Measurements from ENCODE around the gene AKAP7.

AKAP7 gene

DNA sequence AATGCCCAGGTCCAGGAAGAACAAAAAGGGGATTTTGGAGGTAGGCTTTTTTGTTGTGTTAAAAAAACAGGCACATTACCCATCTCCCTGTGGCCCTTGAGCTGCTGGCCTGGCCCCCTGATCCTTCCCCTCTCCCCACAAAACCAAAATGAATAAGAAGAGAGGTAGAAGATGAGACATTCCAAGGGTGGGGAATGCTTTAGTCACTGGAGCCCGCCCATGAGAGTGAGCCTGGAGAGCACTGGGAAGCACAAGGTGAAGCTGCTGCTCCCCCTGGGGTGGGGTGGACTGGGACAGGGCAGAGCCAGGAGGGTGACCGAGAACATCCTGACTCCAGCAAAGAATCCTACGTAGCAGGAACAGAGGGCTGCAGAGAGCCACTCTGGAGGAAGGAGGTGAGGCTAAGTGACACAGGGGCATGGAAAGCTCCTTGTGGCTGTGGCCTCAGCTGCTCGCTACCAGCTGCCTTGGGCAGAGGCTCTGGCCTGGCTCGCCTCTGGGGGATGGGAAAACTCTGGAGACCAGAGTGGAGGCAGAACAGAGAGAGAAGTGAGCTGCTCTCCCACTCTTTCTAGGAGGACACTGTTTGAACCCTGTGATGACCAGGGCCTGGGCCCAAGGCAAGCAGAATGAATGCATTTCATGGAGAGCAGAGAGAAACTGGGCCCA lies 48.3 kb downstream of the AKAP7 start:
- no peak overlapping the region for H3K9ac ChIP-seq (ENCODE audit: insufficient read length)
- peaks cover 25% of the 10 kb centered on the region for H3K36me3 ChIP-seq (ENCODE audit: insufficient read depth, low read length)
- H3K4me3 ChIP-seq: no peak overlapping the region
- no peaks in the 10 kb centered on the region for H3K9me3 ChIP-seq (ENCODE audit: low read depth, low read length)
- H3K27ac ChIP-seq: no peak overlapping the region
- no peak for DNase-seq (ENCODE audit: low read depth, low spot score)
- no peak for TF ChIP-seq POLR2AphosphoS5 (IDR thresholded peaks at IDR 0.05; ENCODE audit: borderline replicate concordance, low read depth, low read length)
- no peak for TF ChIP-seq EZH2 (IDR thresholded peaks at IDR 0.05)
- no peak for TF ChIP-seq FOXP2 (optimal IDR thresholded peaks at IDR 0.05; ENCODE audit: control extremely low read depth, extremely low read length, insufficient read depth)

DNA sequence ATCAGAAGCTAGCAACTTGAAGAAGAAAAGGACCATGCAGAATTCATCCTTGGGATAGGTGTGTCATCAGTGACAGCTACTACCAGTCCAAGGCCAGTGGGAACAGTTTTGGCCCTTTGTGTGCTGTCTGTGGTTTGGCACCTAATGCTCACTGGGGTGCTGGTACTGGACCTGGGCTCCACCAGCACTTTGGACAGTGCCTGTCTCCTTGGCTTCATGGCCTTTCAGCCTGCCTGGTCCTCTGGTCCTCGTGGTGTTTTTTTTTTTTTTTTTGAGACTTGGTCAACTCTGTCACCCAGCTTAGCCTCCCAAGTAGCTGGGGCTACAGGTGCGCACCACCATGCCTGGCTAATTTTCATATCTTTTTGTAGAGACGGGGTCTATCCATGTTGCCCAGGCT lies 56.3 kb downstream of the AKAP7 start:
- peaks cover 4% of the 10 kb centered on the region; the same call in 1 of the 2 replicates for H3K9me3 ChIP-seq (ENCODE audit: low read depth, low read length)
- H3K27ac ChIP-seq: no peak overlapping the region
- H3K4me3 ChIP-seq: no peak overlapping the region
- H3K9ac ChIP-seq (ENCODE audit: insufficient read length): no peak overlapping the region
- DNase-seq (ENCODE audit: low read depth, low spot score): no peak
- H3K36me3 ChIP-seq (ENCODE audit: insufficient read depth, low read length): peaks cover 48% of the 10 kb centered on the region
- TF ChIP-seq FOXP2 (optimal IDR thresholded peaks at IDR 0.05; ENCODE audit: control extremely low read depth, extremely low read length, insufficient read depth): no peak
- no peak for TF ChIP-seq POLR2AphosphoS5 (IDR thresholded peaks at IDR 0.05; ENCODE audit: borderline replicate concordance, low read depth, low read length)
- no peak for TF ChIP-seq EZH2 (IDR thresholded peaks at IDR 0.05)

DNA sequence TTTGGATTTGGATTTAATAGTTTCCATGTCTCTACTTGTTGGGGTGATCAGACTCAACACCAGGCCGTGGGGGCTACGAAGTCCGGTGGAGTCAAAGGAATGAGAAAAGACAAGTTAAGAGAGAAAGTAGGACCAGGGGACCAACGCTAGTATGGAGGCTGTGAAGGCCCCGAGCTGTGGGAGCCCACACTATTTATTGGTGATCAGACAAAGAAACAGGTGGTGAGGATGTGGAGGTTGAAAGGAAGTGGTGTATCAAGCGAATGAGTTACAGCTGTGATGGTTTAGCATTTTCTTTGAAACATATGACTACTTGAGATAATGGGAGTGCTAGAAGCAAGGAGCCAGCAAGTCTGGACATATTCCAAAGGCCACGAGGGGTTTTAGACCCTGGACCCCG lies 62.4 kb downstream of the AKAP7 start:
- Histone ChIP-seq H3K27ac (no peak overlapping the region), H3K4me3 (no peak overlapping the region), H3K9me3 (ENCODE audit: low read depth, low read length) (peaks cover 4% of the 10 kb centered on the region; the same call in 1 of the 2 replicates), H3K9ac (ENCODE audit: insufficient read length) (no peak overlapping the region), H3K36me3 (ENCODE audit: insufficient read depth, low read length) (peaks cover 34% of the 10 kb centered on the region)
- DNase-seq (ENCODE audit: low read depth, low spot score): no peak
- TF ChIP-seq POLR2AphosphoS5 (IDR thresholded peaks at IDR 0.05; ENCODE audit: borderline replicate concordance, low read depth, low read length): no peak
- no peak for TF ChIP-seq EZH2 (IDR thresholded peaks at IDR 0.05)
- no peak for TF ChIP-seq FOXP2 (optimal IDR thresholded peaks at IDR 0.05; ENCODE audit: control extremely low read depth, extremely low read length, insufficient read depth)

DNA sequence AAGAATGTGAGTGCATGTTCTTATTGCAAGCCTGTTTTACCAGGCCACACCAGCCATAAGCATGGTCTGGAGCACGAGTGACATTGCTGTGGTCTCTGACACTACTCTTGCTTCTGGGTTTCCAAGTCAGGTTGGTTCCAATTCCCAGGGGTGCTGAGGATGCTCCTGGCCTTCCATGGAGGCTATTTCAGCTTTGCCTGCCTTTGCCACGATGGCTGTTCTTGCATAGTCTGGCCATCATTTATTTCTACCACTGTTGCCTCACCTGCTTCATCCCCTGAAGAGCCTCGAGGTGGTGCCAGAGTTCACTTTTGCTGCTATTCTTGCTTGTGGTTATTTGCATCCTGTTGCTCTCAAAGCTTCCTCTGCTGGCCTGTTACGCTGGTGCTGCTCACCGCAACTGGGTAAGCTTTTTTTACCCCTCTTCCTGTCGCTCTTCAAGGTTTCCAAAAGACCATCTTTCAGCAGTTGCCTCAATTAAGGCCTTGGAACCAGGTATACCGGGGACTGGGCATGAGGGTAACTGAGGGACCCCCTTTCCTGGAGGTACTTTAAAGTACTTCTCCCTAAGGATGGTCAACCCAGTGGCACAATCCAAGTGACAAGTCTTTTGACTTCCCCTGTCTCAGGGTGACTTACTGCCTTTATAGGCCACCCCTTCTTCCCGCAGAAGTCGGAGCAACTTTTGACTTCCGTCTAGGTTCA lies 64.5 kb downstream of the AKAP7 start:
- no peak for DNase-seq (ENCODE audit: low read depth, low spot score)
- H3K27ac ChIP-seq: peak overlapping the region; percentile 1; the same call in 1 of the 2 replicates
- H3K9ac ChIP-seq (ENCODE audit: insufficient read length): no peak overlapping the region
- H3K9me3 ChIP-seq (ENCODE audit: low read depth, low read length): 0 out of 2 replicates have a peak, but pooled peaks cover 4% of the 10 kb centered on the region
- H3K4me3 ChIP-seq: no peak overlapping the region
- H3K36me3 ChIP-seq (ENCODE audit: insufficient read depth, low read length): peaks cover 24% of the 10 kb centered on the region
- TF ChIP-seq EZH2 (IDR thresholded peaks at IDR 0.05) (no peak), FOXP2 (optimal IDR thresholded peaks at IDR 0.05; ENCODE audit: control extremely low read depth, extremely low read length, insufficient read depth) (no peak), POLR2AphosphoS5 (IDR thresholded peaks at IDR 0.05; ENCODE audit: borderline replicate concordance, low read depth, low read length) (no peak)

DNA sequence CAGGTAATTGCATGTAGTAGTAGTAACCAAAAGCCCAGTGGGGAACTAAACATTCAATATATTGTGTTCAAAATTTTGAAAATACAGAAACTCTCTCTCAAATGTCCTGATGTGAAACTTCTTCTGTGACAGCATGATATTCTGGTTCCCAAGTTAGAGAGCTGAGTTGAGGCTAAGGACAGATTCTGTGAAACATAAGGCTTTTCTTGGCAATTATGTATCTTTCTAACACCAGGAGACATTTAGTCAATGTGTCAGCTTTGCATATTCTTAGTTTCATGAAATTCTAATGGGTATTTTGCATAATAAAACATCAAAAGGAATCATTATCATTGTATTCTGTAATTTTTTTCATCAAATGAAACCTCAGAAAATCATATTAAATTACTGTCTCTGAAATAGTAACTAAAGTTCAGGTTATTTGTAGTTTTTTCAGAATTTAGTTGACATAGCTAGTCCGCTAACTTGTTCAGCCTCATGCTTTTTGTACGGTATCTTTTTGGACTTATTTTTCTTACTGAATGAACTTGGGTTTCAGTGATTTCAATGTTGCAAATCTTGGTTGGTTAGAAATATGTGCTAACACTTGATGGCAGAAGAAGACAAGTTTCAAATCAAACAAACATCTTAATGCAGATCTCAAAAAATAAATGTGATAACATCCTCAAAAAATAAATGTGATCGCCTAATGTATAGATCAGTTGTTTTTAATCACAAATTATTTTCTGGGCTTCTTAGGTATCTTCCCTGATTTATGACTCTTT lies 70.4 kb downstream of the AKAP7 start:
- no peak for DNase-seq (ENCODE audit: low read depth, low spot score)
- H3K27ac ChIP-seq: peak overlapping the region; percentile 81
- peaks cover 21% of the 10 kb centered on the region for H3K36me3 ChIP-seq (ENCODE audit: insufficient read depth, low read length)

DNA sequence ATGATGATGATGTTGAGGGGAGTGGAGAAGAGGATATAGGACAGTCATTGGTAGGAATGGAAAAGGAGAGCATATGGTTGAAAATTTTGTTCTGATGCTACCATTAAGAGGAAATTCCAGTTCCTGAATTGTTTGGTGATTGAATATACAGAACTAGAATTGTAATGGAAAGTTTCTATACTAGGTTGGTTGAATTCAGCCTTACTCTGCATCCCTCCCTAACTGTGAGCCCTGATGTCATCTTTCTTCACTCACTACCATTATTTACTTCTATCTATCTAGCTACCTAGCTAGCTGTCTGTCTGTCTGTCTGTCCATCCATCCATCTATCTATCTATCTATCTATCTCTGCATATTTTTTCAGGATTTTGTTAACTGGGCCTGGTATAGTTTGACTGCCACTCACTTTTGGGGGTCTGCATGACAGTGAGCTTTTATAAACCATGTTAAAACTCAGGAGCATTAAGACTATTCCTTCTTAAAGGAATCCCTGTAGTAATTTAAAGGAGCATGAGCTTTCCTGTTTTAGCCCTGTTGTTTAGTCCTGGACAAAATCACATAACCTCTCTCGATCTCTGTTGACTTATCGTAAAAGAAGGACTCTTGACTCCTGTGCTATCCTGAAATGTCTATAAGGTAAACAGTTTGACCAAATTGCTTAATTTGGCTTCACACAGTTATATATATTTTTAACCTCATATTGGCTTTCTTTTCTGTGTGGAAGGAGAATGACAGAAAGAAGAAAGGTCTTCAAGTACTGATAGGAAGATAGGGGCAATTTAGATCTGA lies 71.4 kb downstream of the AKAP7 start:
- no peak for TF ChIP-seq POLR2AphosphoS5 (IDR thresholded peaks at IDR 0.05; ENCODE audit: borderline replicate concordance, low read depth, low read length)
- DNase-seq (ENCODE audit: low read depth, low spot score): no peak

More for the DNA sequence above, 70.4 kb downstream of the AKAP7 start:
- H3K9me3 ChIP-seq (ENCODE audit: low read depth, low read length): no peaks in the 10 kb centered on the region
- TF ChIP-seq FOXP2 (optimal IDR thresholded peaks at IDR 0.05; ENCODE audit: control extremely low read depth, extremely low read length, insufficient read depth) (no peak), POLR2AphosphoS5 (IDR thresholded peaks at IDR 0.05; ENCODE audit: borderline replicate concordance, low read depth, low read length) (no peak), EZH2 (IDR thresholded peaks at IDR 0.05) (no peak)
- no peak overlapping the region for H3K9ac ChIP-seq (ENCODE audit: insufficient read length)
- no peak overlapping the region for H3K4me3 ChIP-seq

DNA sequence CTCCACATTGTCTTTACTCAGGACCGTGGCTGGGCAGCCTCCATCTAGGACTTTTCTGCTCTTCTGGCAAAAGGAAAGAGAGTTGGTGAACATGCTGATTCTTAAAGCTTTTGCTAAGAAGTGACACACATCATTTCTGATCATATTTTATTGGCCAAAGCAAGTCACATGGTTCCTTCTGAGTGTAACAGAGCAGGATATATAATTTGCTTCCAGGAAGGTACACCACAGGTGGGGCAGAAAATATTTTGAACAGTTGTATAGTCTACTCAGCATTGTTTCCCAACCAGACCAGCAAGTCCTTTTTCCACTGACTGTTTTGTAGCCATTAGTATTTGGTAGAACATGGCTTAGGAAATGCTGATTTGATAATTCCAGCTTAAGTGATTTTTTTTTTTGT lies 73.5 kb downstream of the AKAP7 start:
- no peak overlapping the region for H3K27ac ChIP-seq
- no peaks in the 10 kb centered on the region for H3K9me3 ChIP-seq (ENCODE audit: low read depth, low read length)
- H3K36me3 ChIP-seq (ENCODE audit: insufficient read depth, low read length): peaks cover 15% of the 10 kb centered on the region
- H3K4me3 ChIP-seq: no peak overlapping the region
- no peak for DNase-seq (ENCODE audit: low read depth, low spot score)
- no peak overlapping the region for H3K9ac ChIP-seq (ENCODE audit: insufficient read length)
- TF ChIP-seq EZH2 (IDR thresholded peaks at IDR 0.05) (no peak), POLR2AphosphoS5 (IDR thresholded peaks at IDR 0.05; ENCODE audit: borderline replicate concordance, low read depth, low read length) (no peak)

More for the DNA sequence above, 71.4 kb downstream of the AKAP7 start:
- Histone ChIP-seq H3K27ac (peak overlapping the region; percentile 81; the same call in 1 of the 2 replicates), H3K9ac (ENCODE audit: insufficient read length) (no peak overlapping the region), H3K36me3 (ENCODE audit: insufficient read depth, low read length) (peaks cover 15% of the 10 kb centered on the region), H3K4me3 (no peak overlapping the region), H3K9me3 (ENCODE audit: low read depth, low read length) (no peaks in the 10 kb centered on the region)

DNA sequence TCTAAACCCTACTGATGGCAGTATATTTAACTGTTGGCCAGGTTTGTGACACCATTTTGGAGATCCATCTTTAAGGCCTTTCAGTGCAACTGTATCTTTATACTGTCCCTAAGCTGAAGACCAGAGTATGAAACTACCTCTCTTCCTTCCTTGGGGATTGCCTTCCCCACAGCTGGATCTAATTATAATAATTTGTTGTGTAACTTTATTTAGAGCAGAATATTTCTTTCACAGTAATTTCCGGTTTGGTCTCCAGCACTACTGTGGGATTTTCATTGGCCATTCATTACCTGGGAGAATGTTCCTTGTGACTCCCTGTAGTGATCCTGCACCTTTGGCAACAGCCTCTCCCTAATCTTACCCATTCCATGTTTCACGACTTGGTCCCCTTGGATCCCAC lies 75.2 kb downstream of the AKAP7 start:
- H3K4me3 ChIP-seq: no peak overlapping the region
- H3K9ac ChIP-seq (ENCODE audit: insufficient read length): no peak overlapping the region
- DNase-seq (ENCODE audit: low read depth, low spot score): peak; percentile 80
- TF ChIP-seq POLR2AphosphoS5 (IDR thresholded peaks at IDR 0.05; ENCODE audit: borderline replicate concordance, low read depth, low read length): peak; percentile 42; the same call in 1 of the 2 replicates
- TF ChIP-seq FOXP2 (optimal IDR thresholded peaks at IDR 0.05; ENCODE audit: control extremely low read depth, extremely low read length, insufficient read depth): no peak
- no peaks in the 10 kb centered on the region for H3K9me3 ChIP-seq (ENCODE audit: low read depth, low read length)
- H3K36me3 ChIP-seq (ENCODE audit: insufficient read depth, low read length): peaks cover 15% of the 10 kb centered on the region
- H3K27ac ChIP-seq: peak overlapping the region; percentile 76
